ENCODE measurements around the gene KLHL8.

KLHL8 gene

DNA sequence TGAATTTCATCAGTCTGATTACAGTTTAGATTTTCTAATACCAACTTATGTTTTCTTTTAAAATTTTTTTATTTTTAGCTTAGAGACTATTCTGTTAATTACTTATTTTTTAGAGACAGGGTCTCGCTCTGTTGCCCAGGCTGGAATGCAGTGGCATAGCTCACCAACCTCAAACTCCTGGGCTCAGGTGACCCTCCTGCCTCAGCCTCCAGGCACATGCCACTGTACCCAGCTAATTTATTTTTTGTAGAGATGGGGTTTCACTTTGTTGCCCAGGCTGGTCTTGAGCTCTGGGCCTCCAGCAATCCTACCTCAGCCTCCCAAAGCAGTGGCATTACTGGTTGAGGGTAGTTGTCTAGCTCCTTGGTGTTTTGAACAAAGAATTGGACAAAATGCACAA lies 102.0 kb downstream of the KLHL8 start:
- Histone ChIP-seq H3K4me2 (peak overlapping the region in 7 of 11 experiments; percentile 12 to 80 (median 67); a peak in 10 of 22 replicates), H3K36me3 (peaks cover 88 to 100% (median 93%) of the 10 kb centered on the region in 11 experiments), H3K27ac (peak overlapping the region in 7 of 11 experiments; percentile 41 to 87 (median 72); a peak in 8 of 22 replicates)

DNA sequence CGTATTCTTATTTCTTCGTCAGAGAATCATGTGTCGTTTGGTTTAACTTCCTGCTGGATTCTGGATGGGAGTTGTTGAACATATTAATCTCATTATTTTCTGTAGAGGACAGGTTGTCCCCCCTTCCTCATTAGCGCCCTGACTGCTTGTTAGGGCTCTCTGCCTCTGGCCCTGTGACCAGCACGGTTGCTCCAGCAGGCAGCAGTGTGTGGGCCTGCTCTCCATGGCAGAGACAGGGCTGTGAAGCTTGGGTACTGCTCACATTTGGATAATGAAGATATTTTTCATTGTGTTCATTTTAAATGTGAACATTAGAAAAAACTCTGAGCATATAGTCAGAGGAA lies 102.7 kb downstream of the KLHL8 start:
- Histone ChIP-seq H4K20me1 (peaks cover 11 to 99% (median 16%) of the 10 kb centered on the region in 11 experiments; a peak in 15 of 22 replicates), H3K27ac (0 out of 22 replicates have a peak overlapping the region, but pooled peaks of 1 of the 11 experiments have one; percentile 86), H3K4me2 (peak overlapping the region in 1 of 11 experiments; percentile 70; a peak in 2 of 22 replicates), H3K9me3 (replicated peaks in 1 of 11) (peaks cover 0 to 20% (median 6%) of the 10 kb centered on the region in 11 experiments; a peak in 10 of 22 replicates), H3K4me3 (no peak overlapping the region), H3K9ac (no peak overlapping the region), H3K4me1 (peaks cover 42 to 64% (median 55%) of the 10 kb centered on the region in 10 experiments), H3K27me3 (no peaks in the 10 kb centered on the region), H3K36me3 (peaks cover 88 to 100% (median 94%) of the 10 kb centered on the region in 11 experiments)
- no peak for TF ChIP-seq Cebpa-rat (IDR thresholded peaks at IDR 0.05)

More for the DNA sequence above, 102.0 kb downstream of the KLHL8 start:
- Histone ChIP-seq H3K9ac (no peak overlapping the region), H3K4me3 (no peak overlapping the region), H4K20me1 (peaks cover 11 to 99% (median 15%) of the 10 kb centered on the region in 11 experiments; a peak in 15 of 22 replicates), H3K27me3 (no peaks in the 10 kb centered on the region), H3K9me3 (replicated peaks in 1 of 11) (peaks cover 0 to 20% (median 6%) of the 10 kb centered on the region in 11 experiments; a peak in 10 of 22 replicates), H3K4me1 (peaks cover 43 to 71% (median 63%) of the 10 kb centered on the region in 10 experiments)
- no peak for TF ChIP-seq Cebpa-rat (IDR thresholded peaks at IDR 0.05)

DNA sequence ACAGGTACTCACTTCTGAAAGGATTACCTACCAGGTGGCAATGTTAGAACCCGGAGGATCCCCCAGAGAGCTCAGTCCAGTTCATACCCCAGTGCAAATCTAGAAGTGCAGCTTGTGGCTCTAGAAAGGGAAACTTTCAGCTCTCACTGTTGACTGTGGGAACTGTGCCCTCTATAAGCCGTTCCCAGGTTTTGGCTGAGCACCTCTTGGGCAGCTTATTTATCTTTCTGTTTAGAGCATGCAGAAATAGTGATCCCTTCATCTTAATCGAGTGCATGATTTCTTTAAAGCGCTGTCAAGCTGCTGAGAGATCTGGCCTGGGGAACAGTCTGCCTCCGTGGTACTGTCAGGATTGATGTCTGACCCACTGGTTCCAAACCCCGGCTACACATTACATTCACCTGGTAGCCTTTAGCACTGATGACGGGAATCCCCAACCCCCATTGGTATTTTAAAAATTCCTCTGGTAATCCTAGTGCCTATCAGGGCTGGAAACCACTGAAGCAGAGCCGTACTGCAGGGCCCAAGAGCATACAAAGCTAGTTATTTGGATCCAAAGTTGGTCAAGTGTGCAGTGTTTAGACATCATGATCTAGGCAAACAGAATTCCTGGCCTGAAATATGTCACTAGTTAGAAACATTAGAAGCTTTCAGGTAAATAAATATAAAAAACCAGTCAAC lies 103.2 kb downstream of the KLHL8 start:
- peak overlapping the region in 2 of 11 experiments; percentile 8 to 14; a peak in 1 of 22 replicates for H3K27ac ChIP-seq
- no peaks in the 10 kb centered on the region for H3K27me3 ChIP-seq
- peaks cover 37 to 58% (median 50%) of the 10 kb centered on the region in 10 experiments for H3K4me1 ChIP-seq
- H3K9ac ChIP-seq: no peak overlapping the region
- no peak for TF ChIP-seq Cebpa-rat (IDR thresholded peaks at IDR 0.05)
- H3K36me3 ChIP-seq: peaks cover 92 to 100% (median 96%) of the 10 kb centered on the region in 11 experiments
- peaks cover 0 to 20% (median 6%) of the 10 kb centered on the region in 11 experiments; a peak in 10 of 22 replicates for H3K9me3 ChIP-seq (replicated peaks in 1 of 11)
- H3K4me3 ChIP-seq: no peak overlapping the region
- peaks cover 11 to 99% (median 16%) of the 10 kb centered on the region in 11 experiments; a peak in 15 of 22 replicates for H4K20me1 ChIP-seq
- H3K4me2 ChIP-seq: peak overlapping the region in 1 of 11 experiments; percentile 17; a peak in 1 of 22 replicates

DNA sequence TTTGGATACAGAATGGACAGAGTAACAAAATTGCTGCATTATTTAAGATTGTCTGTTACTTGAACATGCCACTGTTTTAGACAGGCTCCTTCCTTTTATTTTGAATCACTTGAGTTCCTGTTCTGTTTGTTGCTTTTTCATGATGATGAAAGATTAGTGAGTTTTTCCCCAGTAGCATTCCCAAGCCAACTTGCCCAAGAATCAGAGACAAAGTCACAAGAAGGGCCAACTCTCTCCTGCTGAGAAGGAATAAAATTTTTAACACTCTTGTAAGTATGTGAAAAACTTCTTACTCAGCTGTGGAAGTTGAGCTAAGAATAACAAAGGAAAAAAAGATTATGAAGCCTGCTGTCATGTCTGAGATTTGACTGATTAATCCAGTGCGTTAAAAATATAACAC lies 104.2 kb downstream of the KLHL8 start:
- TF ChIP-seq Cebpa-rat (IDR thresholded peaks at IDR 0.05): no peak
- Histone ChIP-seq H3K9ac (no peak overlapping the region), H3K4me2 (no peak overlapping the region; a peak in 1 of 22 replicates), H3K9me3 (replicated peaks in 1 of 11) (peaks cover 0 to 20% (median 6%) of the 10 kb centered on the region in 11 experiments; a peak in 10 of 22 replicates), H3K36me3 (peaks cover 98 to 100% (median 100%) of the 10 kb centered on the region in 11 experiments), H3K4me3 (no peak overlapping the region), H3K27ac (0 out of 22 replicates have a peak overlapping the region, but pooled peaks of 1 of the 11 experiments have one; percentile 8), H4K20me1 (peaks cover 11 to 98% (median 17%) of the 10 kb centered on the region in 11 experiments; a peak in 15 of 22 replicates), H3K27me3 (no peaks in the 10 kb centered on the region), H3K4me1 (peaks cover 27 to 53% (median 41%) of the 10 kb centered on the region in 10 experiments)

DNA sequence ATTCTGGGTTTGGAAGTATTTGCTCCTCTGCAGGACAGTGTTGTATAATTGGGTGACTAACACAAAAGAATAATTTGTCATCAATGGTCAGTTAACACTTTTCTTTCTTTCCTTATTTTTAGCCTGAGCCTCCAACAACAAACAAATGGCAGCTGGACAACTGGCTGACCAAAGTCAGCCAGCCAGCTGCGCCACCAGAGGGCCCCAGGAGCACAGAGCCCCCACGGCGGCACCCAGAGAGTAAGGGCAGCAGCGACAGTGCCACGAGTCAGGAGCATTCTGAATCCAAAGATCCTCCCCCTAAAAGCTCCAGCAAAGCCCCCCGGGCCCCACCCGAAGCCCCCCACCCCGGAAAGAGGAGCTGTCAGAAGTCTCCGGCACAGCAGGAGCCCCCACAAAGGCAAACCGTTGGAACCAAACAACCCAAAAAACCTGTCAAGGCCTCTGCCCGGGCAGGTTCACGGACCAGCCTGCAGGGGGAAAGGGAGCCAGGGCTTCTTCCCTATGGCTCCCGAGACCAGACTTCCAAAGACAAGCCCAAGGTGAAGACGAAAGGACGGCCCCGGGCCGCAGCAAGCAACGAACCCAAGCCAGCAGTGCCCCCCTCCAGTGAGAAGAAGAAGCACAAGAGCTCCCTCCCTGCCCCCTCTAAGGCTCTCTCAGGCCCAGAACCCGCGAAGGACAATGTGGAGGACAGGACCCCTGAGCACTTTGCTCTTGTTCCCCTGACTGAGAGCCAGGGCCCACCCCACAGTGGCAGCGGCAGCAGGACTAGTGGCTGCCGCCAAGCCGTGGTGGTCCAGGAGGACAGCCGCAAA lies 106.0 kb downstream of the KLHL8 start:
- no peak for TF ChIP-seq Cebpa-rat (IDR thresholded peaks at IDR 0.05)
- H3K4me3 ChIP-seq: no peak overlapping the region
- H3K9me3 ChIP-seq (replicated peaks in 1 of 11): peaks cover 0 to 20% (median 6%) of the 10 kb centered on the region in 11 experiments; a peak in 10 of 22 replicates
- H3K4me1 ChIP-seq: peaks cover 10 to 35% (median 23%) of the 10 kb centered on the region in 10 experiments
- peaks cover 5 to 93% (median 15%) of the 10 kb centered on the region in 11 experiments; a peak in 13 of 22 replicates for H4K20me1 ChIP-seq
- H3K9ac ChIP-seq: no peak overlapping the region
- H3K4me2 ChIP-seq: no peak overlapping the region
- H3K36me3 ChIP-seq: peaks cover 89 to 99% (median 95%) of the 10 kb centered on the region in 11 experiments
- no peak overlapping the region; a peak in 1 of 22 replicates for H3K27ac ChIP-seq
- H3K27me3 ChIP-seq: no peaks in the 10 kb centered on the region

DNA sequence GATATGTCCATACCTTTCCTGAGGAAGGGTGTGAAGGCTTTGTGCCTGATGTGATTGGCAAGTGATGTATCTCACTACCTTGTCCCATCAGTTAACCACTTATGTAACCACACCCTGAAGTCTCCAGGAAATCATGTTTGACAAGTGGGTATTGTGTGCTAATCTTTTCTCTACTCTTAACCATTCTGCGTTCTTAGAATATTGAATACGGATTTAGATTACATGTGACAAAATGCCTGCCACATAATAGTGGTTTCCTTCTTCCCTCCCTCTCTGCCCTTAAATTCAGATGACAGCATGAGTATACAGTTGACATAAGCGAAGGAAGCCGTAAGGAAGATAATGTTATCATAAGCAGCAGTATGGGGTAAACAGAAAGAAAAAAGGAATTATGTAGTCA lies 108.4 kb downstream of the KLHL8 start:
- Histone ChIP-seq H3K36me3 (peaks cover 89 to 99% (median 92%) of the 10 kb centered on the region in 11 experiments), H3K4me1 (peaks cover 12 to 32% (median 20%) of the 10 kb centered on the region in 10 experiments)

More for the DNA sequence above, 108.4 kb downstream of the KLHL8 start:
- Histone ChIP-seq H3K27ac (no peak overlapping the region), H3K9ac (no peak overlapping the region), H4K20me1 (peaks cover 3 to 93% (median 15%) of the 10 kb centered on the region in 11 experiments; a peak in 15 of 22 replicates), H3K9me3 (replicated peaks in 1 of 11) (peaks cover 0 to 7% (median 0%) of the 10 kb centered on the region in 11 experiments; a peak in 5 of 22 replicates), H3K4me3 (no peak overlapping the region), H3K4me2 (no peak overlapping the region), H3K27me3 (no peaks in the 10 kb centered on the region)
- no peak for TF ChIP-seq Cebpa-rat (IDR thresholded peaks at IDR 0.05)

Measured in BLaER1 treated with 17β-estradiol and CSF1 and Interleukin-3, amounts not matched to agents 10 nM and 100 nM (cell line).